ENCODE results near the gene SRGN.

GRCh38 chr10:69102440-69102839, 14.5 kb downstream of the SRGN start:
- TF ChIP-seq CTCF (IDR thresholded peaks at IDR 0.05) (no peak), POLR2A (IDR thresholded peaks at IDR 0.05) (no peak), POLR2AphosphoS5 (IDR thresholded peaks at IDR 0.05) (no peak)
